KG1 (cell line): ENCODE results near the gene TXLNA.
A peak's percentile ranks its signal among the peaks of the same experiment; 100 is the strongest.

ENCODE experiments used
- DNase-seq: peaks from one replicate; lab custom pipeline; 2025; lab: John Stamatoyannopoulos, UW

Gene TXLNA

DNA sequence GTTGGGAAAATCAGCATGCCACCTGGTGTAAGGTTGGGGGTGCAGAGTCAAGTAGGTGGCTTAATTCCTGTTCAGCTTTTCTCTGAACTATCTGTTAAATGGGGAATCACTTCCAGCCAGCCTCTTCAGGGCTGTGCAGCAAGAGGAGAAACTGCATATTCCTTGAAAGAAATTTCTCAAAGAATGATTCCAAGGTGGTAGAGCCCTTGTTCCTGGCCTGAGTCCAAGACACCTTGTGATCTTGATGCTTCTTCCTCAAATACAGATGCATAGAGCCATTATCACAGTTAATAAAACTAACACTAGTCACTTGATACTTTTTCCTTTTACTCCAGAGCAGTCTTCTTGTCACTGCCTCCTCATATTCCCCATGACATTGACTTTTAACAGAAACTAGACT lies 5.2 kb downstream of the TXLNA start:
- DNase-seq, result no peak

DNA sequence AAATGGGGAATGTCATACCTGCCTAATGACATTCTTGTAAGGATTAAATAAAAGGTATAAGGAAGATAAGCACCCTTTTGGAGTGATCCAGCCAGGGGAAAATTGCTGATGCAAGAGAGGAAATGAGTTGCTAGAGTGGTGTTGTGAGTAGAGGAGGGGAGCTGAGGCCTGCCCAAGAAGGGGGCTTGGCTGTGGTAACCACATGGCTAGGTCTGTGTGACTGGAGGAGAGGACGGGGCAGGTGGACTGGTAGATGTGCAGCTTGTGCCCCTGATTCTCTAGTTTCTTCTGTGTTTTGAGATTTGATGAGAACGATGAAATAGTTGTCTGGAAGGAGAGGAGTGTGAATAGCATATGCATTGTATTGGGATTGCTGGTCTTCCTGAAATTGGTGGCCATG lies 6.6 kb downstream of the TXLNA start:
- DNase-seq, result no peak

DNA sequence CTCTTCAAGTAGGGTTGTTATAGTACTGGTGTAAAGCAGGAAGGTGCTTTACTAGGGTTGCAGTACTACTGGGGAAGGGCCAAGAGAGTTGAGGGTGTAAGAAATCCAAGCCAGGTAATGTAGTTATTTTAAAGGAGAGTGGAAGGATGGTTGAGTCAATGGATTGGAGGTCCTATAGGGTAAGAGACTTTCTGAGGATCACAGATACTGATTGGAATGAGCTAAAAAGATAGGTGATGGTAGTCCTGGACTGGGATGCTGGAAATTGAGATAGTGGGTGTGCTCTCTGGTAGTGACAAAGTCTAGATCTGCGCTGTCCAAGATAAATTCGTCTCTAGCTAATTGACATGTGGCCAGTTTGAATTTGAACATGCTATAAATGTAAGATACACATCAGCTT lies 7.0 kb downstream of the TXLNA start:
- no peak for DNase-seq

DNA sequence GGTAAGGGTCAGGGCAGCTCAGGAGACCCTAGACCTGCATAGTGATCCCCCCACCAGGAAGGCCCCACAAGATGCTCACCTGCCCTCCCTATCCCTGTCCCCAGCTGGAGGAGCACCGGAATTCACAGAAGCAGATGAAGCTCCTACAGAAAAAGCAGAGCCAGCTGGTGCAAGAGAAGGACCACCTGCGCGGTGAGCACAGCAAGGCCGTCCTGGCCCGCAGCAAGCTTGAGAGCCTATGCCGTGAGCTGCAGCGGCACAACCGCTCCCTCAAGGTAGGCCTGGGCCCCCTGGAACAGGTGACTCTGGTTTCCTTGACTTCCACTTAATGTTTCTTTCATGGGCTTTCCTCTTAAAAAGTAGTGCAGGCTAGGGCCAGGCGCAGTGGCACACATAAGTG lies 8.4 kb downstream of the TXLNA start:
- DNase-seq, result no peak

DNA sequence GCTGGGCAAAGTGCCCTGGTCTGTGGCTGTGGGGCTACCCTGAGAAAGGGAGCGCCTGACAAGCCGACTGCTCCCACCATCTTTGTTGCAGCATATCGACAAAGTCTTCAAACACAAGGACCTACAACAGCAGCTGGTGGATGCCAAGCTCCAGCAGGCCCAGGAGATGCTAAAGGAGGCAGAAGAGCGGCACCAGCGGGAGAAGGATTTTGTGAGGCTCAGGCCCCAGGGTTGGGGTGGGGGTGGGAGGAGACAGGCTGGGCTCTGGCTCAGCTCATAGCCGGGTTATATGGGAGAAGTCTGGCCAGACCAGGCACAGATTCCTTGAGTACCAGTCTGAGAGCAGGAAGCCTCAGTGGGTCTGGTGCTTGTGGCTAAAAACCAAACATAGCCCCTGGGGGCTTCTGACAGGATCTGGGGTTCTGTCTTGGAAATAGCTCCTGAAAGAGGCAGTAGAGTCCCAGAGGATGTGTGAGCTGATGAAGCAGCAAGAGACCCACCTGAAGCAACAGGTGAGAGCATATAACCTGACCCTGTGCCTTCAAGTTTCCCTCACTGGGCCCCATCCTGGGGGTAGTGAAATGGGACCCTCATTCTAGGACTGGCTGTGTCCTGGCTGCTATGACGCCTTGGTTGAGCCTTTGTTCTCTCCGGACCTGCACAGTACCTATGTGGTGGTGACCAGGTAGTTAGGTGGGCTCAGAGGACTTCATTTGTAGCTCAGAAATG lies 12.9 kb downstream of the TXLNA start:
- DNase-seq, result no peak

DNA sequence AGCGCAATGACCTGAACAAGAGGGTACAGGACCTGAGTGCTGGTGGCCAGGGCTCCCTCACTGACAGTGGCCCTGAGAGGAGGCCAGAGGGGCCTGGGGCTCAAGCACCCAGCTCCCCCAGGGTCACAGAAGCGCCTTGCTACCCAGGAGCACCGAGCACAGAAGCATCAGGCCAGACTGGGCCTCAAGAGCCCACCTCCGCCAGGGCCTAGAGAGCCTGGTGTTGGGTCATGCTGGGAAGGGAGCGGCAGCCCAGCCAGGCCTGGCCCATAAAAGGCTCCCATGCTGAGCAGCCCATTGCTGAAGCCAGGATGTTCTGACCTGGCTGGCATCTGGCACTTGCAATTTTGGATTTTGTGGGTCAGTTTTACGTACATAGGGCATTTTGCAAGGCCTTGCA lies 15.5 kb downstream of the TXLNA start:
- DNase-seq, result no peak

DNA sequence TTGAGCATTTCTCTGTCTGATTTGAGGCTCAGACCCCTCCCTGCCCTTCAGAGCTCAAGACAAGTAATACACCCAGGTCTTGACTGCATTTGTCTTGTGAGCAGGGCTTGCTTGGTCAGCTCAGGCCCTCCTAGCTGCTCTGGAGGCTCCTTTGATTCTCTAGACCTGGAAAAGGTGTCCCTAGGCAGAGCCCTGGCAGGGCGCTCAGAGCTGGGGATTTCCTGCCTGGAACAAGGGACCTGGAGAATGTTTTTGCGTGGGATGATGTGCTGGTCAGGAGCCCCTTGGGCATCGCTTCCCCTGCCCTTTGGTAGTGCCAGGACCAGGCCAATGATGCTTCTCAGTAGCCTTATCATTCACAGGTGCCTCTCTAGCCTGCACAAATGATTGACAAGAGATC lies 16.1 kb downstream of the TXLNA start:
- no peak for DNase-seq

DNA sequence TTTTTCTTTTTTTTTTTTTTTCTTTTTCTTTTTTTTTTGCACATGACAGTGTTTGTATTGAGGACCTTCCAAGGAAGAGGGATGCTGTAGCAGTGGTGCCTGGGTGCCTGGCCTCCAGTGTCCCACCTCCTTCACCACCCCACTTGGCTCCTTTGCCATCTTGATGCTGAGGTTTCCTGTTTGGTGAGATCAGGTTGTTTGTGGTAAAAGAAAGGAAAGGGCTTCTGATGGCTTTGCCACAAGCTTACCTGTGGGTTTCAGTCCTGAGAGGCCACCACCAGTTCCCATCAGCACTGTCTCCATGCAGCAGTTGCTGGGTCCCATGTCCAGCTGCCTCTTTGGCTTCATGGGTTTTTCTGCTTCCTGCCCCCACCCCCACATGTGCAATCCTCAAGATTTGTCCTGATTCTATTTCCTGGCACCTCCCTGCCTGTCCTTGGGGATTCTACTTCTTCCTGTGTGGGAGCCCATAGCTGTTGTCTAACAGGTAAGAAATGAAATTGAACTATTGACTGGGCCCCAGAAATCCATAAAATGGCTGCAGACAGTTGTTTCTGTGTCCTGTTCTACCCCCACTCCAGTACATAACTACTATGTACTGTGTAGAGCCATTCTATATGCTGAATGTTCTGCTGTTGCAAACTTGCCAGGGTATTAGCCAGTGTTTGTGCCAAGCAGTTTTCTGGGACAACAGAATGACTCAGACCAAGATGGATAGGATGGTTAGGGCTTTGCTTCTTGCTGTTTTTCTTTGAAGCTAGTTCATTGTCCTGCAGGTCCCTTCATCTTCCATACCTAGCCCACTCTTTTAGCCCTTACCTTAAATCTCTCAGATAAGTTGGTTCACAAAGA lies 16.7 kb downstream of the TXLNA start:
- no peak for DNase-seq

DNA sequence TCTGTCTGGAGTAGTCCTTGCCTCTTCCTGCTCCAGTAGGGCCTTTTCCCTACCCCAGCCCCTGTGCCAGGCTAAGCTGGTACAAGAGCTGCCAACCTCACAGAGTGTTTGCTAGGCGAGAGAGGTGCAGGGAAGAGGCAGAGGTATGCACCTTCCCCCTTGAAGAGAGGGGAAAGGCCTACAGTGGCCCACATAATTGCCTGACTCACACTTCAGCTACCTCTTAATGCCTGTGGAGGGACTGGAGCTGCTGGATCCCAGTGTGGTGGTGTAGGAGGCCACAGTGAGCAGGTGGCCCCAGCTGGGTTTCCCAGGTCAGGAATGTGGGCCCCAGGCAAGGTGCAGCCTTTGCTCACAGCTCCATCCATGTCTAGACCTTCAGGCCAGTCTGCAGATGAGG lies 17.6 kb downstream of the TXLNA start:
- no peak for DNase-seq

DNA sequence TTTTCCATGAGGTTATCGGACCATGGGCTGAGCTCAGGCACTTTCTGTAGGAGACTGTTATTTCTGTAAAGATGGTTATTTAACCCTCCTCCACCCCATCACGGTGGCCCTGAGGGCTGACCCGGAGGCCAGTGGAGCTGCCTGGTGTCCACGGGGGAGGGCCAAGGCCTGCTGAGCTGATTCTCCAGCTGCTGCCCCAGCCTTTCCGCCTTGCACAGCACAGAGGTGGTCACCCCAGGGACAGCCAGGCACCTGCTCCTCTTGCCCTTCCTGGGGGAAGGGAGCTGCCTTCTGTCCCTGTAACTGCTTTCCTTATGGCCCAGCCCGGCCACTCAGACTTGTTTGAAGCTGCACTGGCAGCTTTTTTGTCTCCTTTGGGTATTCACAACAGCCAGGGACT lies 18.4 kb downstream of the TXLNA start:
- DNase-seq, result no peak

DNA sequence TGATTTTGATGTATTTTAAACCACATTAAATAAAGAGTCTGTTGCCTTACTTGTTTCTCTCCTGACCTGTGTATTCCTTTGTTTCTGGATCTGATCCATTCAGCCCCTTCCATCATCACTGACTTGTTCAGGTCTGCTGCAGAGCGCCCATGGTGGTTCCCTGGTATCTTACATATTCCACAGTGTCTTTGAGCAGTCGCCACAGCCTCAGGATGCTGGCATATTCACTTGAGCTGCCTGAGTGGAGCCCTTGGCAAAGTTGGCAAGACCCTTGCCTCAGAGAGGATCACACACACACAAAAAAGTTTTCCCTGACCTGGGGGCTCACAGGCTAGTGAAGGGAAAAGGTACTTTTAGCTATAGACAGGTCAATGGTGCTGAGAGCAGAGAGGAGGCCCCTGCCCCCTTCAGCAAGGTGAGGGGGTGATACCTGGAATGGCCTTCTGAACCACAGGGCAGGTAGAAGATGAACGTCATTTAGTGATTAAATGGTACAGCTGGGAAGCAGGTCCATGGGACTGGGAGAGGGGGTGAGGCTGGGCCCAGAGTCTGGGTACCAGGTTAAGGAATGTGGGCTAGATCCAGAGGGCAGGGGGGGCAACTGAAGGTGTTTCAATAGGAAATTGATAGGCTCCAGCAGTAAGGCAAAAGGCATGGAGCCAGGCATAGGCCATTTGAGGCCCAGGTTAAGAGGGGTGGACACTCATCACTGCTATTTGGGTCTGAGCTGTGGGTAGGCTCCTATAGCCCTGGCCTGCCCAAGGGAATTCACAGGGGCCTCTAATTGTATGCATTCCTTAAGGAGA lies 19.0 kb downstream of the TXLNA start:
- DNase-seq, result no peak

DNA sequence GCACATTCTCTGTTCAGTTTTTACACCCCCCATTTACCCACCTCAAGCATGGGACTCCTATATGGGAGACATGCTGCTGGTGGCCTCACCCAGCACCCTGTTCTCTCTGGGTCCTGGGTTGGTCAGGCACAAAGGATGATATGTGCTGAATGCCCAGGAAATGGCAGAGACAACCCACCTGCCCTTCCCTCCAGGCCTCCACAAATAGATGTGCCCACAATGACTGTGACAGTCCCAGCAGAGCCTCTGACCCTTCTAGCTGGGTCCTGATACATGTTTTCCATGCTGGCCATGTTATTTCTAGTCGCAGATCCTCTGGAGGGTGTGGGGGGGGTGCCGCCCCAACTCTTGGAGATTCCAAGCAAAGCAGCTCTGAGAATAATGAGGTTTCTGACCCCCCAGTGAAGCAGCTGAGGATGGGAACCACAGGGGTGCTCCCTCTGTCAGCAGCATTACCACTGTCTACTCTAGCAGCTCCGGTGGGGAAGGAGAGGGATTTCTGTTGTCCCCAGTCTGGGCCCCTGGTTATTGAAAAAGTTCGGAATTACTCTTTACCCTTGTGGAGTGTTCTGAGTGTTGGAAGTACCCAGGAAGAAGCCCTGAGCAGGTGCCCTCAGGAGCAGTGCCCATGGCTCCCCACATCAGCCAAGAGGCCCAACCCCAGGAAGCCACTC lies 19.7 kb downstream of the TXLNA start:
- DNase-seq, result no peak

DNA sequence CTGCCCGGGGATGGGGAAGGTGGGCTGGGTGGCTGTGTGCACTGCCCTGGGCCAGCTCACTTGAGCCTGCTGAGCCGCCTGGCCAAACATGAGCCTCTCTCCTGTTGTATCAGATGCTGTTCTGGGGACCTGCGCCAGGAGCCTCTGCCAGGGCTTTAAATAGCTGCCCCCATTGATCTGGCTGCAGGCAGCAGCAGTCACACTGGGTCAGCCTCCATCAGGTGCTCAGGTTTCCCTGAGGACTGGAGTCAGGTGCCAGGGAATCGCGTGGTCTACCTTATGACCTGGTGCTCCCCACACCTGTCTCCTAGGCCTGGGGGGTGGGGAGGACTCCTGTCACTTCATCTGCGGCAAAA lies 20.2 kb downstream of the TXLNA start:
- no peak for DNase-seq

DNA sequence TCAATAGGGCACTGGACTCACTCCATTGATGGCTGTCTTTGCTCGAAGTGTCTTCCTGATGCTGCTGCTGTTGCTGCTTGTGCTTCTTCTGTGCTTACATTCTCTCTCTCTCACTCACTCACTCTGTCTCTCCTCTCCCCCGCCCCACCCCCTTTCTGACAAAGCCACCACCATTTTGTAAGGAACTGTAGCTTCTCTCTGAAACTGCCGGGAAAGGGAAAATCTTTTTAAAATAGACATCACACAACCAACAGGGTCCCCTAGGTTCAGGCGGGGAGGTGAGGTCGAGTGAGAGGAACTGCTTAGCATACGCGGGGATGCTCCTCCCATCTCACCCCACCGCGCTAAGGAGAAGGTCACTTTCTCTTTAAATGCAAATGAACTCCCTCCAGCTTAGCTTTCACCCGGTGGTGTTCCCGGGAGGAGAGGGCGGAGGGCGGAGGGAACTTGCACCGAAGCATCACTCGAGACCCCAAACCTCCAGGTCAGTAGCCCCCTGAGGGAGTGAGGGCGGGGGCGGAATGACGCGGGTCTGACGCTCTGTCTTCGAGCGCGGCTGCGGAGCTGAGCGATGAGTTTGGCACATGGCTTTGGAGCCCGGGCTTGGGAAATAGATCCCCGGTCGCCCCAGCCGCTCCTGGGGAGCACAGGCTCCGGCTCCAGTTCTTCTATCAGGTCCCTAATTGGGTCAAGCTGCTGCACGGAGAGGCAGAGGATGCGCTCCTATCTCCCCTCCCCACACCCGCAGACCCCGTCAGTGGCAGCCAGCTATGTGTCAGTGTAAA lies 20.9 kb downstream of the TXLNA start, which contains the start of gene CCDC28B:
Gene CCDC28B (plus strand): TSS at position 370 of the 785 bp plus-strand sequence. CDS start 1,341 bp downstream, outside the sequence.
- no peak for DNase-seq

DNA sequence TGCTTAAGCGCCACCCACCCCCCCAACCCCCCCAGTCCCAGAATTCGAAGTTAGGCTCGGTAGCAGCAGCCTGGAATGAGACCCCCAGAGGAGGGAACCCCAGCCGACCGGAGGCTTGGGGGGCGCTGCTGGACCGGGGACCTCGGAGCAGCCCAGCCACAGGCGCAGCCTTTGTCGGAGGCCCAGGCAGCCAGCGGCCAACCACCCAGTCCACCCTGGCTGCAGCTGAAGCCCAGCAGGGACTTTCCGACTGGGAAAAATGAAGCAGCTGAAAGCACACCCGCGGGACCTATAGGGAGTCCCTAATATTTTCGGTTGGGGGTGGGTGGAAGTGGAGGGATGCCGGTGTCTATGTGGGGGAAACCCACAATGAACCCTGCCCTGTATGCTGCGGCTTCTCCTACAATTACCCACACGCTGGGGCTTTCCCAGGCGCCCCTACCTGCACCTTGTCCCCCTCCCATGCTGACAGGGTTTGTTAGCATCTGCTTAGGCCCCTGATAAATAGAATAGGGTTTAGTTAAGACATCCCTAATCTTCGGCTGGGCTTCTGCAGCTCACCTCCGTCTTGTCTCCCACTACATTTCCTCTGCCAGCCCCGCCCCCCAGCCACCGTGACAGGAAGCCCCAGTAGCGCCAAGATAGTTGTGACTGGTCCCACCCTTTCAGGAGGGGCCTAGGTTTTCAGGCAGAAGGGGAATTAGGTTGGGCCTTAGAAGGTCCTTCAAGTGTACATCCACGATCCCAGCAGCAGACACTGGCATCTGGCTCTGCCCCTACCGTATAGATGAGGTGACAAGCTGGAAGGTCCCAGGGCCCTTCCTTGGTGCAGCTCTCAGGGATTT lies 21.8 kb downstream of the TXLNA start:
- DNase-seq, result peak; percentile 23

DNA sequence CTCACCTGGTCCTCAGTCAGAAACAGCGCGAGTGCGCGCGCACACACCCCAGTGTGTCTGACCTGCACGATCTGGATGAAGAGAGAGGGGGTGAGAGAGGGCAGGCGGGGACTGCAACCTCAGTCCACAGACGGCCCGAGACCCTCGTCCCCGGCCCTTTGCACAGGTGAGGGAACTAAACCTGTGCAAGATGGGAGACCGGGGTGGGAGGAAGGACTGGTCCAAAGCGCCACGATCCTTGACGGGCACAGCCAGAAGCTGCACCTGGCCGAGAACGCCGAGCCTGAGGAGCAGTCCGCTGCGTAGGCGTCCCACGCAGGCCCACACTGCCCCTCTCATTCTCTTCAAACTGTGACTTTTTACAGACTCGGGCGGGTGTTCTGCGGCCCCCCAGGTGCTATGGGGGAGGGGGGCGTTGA lies 25.5 kb downstream of the TXLNA start:
- no peak for DNase-seq

DNA sequence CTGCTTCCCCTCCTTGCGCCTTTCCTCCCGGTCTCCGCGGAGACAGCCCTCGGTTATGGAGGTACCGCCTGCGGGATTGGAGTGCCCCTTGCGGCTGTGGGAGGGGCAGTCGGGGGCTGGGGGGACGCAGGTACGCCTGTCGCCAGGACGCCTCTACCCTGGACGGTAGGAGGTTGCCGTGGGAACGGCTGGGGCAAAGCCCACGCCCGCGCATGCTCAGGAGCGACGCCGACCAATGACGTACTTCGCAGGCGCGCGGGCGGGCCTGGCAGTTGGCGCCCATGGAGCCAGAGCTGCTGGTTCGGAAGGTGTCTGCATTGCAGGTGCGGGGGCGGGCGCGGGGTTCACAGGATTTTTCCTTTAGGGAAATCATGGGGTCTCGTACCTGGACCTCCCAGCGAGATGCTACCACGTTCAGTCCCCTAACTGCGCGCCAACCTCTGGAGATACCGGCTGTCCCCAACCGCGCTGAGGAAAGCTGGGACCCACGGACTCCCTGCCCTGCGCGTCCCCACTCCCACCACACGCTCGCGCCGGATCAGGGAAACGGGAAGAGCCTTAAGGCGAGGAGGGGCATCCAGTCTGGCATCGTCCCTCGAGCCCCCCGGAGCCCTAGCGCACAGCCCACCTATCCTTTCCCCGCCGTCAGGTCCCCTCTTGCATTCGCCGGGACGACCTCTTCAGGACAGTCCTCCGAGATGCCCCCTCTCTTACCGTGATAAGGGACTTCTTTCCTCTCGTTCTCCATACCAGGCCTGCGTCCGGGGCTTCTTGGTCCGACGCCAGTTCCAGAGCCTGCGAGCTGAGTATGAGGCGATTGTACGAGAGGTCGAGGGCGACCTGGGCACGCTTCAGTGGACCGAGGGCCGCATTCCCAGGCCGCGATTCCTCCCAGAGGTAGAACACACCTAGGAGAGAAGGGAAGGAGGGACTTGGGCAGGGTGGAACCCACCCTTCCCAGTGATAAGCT lies 26.2 kb downstream of the TXLNA start, which contains the start of gene IQCC:
Gene IQCC (plus strand): TSS at position 271 of the 970 bp plus-strand sequence. CDS start 11 bp downstream, at position 282.
- peak; percentile 78 for DNase-seq

DNA sequence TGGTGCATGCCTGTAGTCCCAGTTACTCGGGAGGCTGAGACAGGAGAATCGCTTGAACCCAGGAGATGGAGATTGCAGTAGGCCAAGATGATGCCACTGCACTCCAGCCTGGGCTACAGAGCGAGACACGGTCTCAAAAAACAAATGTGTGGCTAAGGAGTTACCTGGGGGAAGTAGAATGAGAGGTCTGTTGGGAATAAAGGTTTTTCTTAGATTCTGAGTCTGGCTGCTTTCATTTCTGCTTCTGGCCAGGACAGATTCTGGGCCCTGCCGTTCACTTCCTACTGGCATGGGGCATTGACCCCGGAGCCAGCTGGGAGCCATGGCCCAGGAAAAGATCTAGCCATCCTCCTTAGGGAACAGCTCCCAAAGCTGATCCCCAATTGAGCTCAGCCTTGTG lies 29.0 kb downstream of the TXLNA start:
- DNase-seq, result no peak

DNA sequence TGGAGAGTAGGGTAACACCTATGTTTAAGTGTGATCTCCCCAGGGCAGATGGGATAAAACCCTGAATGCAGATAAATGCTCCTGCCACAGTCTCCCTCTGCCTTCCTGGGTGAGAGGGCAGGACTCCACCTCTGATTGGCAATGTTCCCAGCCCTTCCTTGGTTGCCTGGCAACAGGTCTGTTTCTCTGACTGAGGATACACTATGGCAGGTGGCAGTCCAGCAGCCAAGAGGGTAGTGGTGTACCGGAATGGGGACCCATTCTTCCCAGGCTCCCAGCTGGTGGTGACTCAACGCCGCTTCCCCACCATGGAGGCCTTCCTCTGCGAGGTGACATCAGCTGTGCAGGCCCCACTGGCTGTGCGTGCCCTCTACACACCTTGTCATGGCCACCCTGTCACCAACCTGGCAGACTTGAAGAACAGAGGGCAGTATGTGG lies 29.4 kb downstream of the TXLNA start, which contains the start of gene DCDC2B:
Gene DCDC2B (plus strand): TSS at position 199 of the 438 bp plus-strand sequence. CDS start 5 bp downstream, at position 204.
- no peak for DNase-seq
